HG03432 (cell line): ENCODE measurements around the gene CMTM1.
"Not testable (repeated sequence)": the region's sequence is repeated elsewhere in the genome, so short reads cannot be mapped to it uniquely, and the experiment has no call there.

ENCODE experiments used
- ATAC-seq: cut with Tn5 transposase; IDR thresholded peaks from one replicate; pipeline ENCODE4 v1.9.1; 2021; ENCODE audit warnings: mild to moderate bottlenecking, moderate library complexity; ENCODE audit not compliant: unreplicated experiment

The CMTM1 gene

DNA sequence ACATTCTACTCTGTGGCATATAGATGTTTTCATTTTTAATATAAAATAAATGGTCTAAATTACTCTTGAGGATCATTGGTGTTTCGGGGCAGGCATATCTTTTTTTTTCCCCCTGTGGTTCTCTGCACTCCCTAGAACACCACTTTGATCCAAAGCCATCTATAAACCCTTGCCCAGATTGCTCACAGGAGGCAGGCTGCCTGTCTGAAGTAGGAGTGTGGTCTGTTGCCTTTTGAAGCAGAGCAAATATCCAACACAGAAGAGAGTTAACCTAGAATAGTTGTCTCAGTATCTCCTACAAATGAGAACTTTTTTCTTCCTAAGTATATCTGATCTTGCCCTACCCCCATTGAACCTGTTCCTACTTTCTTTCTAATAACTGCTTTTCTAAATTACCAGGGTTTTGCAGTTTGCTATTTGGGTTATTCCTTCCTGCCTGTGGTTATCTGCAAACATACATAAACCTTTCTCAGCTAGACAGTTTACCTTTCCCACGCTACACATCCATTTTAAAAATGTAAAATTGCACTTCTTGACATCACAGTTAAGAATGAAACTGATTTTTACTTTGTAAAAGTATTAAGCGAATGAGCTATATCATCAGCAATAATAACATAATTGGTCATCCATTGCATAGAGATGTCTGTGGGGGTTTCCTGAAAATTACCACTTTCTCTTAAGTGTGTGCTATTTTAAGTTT lies 4.7 kb upstream of the CMTM1 start:
- ATAC-seq = no peak

DNA sequence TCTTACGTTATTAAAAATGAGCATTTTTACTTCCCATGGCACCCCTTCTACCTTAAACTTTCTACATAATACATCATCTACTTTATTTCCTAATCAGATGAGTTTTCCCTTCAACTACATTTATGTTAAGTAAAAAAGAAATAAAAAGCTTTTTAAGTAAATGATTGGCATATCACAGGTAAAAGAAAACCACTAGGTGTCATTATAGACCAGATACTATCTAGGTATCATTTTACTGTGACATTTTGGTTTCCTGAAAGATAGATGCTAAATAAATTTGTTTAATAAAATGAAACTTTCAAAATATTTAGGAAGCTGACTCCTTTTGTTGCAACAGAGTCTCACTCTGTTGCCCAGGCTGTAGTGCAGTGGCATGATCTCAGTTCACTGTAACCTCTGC lies 3.8 kb upstream of the CMTM1 start:
- no peak for ATAC-seq

DNA sequence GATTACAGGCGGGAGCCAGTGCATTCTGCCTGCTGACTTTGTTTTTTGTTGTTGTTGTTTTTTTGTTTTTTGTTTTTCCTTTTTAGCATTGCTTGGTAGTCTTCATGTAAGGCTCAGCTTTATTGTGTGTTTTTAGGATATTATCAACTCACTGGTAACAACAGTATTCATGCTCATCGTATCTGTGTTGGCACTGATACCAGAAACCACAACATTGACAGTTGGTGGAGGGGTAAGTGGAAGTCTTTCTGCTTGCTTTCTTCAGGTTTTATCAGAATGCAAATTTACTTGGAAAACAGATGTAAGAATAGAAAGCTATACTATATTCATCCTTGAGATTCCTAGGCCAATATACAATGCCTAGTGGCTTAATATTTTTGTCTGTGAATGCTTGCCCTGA lies 3.3 kb upstream of the CMTM1 start:
- no peak for ATAC-seq

DNA sequence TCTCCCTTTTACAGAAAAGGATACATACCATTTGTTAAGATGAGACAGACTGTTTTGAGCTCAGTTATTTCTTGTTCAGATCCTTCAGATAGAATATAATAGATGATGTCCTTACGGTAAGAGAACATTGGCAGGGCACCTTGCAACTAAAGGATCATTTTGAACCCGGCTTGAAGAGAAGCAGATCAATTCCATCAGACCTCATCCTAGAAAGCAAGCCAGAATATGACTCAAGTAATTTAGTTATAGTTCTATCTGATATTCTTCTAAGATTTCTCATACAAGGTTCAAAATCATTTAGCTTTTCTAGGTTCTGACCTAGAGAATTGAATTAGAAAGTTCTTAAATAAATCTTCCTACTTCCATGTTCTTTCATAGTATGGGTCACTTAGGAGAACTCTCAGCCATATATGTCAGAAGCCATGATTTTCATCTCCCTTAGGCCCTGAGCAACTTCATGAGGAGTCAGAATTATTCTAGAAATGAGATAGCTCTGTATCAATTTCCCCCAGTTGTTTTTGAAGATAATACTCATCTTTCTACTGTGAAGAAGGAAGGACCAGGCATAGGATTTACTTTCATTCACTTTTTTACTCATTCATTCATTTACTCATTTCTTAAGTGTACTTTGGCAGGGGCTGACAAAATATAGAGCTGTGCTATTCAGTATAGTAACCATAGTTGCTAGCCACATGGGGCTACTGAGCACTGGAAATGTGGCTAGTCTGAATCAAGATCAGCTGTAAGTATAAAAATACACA lies 2.5 kb upstream of the CMTM1 start:
- no peak for ATAC-seq

DNA sequence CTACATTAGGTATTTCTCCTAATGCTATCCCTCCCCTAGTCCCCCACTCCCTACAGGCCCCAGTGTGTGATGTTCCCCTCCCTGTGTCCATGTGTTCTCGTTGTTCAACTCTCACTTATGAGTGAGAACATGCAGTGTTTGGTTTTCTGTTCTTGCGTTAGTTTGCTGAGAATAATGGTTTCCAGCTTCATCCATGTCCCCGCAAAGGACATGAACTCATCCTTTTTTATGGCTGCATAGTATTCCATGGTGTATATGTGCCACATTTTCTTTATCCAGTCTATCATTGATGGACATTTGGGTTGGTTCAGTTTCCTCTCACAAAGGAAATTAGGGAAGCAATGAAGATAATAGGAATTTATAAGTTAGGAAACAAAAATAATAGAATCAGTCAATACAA lies 1.0 kb downstream of the CMTM1 start:
- not testable (repeated sequence) for ATAC-seq

DNA sequence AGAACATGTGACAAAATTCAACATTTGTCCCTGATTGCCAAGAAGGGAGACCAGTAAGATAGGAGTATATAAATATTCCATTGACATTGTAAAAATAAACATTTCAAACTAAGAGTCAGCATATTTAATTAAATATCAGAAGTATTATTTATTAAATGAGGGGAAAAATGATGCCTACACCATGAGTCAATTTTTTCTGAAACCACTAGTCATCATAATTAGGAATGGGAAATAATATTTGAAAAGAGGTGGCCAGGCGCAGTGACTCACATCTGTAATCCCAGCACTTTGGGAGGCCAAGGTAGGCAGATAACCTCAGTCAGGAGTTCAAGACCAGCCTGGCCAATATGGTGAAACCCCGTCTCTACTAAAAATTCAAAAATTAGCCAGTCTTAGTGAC lies 2.1 kb downstream of the CMTM1 start:
- ATAC-seq = no peak

DNA sequence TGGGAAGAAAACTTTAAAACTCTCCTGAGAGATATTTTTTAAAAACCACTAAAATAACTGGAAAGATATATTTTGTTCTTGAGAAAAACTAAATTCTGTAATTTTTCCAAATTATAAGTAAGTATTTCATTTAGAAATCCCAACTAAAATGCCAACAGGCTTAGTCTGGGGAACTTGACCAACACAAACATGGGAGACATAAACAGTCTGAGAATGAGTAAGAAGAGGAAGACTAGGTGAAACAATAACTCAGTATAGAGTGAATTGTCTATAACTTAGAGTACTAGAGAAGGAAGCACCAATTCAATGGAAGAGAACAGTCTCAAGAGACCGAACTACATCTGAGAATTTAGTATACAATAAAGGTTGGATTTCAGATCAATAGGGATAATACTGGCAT lies 2.9 kb downstream of the CMTM1 start:
- no peak for ATAC-seq

DNA sequence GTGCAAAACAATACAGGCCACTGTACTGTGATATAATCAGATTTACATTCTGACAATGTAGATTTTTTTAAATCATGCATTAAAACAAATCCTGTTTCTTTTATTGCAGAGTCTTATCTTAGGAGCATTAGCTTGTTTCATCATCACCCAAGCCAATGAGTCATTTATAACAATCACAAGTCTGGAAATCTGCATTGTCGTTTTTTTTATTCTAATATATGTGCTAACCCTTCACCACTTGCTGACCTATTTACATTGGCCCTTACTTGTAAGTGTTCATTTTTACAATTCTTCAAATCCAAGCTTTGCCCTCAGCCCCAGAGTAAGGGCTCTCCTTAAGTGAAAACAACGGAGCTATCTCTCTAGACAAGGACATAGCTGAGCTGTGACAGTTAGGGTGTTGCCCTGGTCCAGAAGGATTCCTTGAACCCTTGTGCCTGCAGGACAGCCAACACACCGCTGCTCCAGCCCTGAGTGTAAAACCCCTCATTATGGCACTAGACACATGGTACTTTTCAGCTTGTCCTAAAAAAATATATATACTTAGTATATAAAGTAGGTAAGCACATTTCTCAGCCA lies 3.7 kb downstream of the CMTM1 start:
- ATAC-seq = no peak

DNA sequence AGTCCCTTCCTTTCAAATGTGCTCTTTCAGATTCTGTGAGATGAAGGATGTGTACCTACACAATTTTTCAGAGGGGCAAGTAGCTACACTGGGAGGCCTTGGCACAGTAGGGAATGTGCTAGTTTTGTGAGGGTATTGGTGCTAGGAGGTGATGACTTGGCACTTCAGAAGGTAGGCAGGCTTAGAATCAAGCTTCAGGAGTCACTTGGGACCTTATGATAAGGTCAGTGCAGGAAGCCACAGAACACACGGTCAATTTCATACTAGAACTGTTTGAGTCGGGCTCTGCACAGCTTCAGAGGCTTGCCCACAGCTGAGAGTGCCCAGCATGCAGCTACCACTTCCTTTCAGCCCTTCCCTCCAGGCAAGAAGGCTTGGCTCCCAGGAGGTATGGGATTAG lies 6.1 kb downstream of the CMTM1 start:
- no peak for ATAC-seq

DNA sequence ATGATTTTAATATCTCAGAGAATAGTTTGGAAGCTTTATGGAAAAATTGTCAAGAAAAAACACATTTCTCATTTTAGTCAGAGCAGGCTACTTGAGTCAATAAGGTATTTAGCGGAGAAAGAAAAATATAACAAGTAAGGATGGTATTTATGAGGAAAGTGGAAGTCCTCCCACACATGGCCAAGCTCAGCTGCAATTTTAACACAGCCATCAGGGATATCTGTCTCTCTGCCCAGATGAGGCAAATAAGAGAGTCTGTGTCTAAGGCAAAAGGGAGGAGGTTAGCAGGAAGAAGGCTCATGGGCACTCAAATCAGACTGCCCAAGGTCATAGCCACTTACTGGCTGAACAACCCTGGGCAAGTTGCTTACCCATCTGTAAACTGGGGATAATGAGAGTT lies 7.8 kb downstream of the CMTM1 start:
- no peak for ATAC-seq

DNA sequence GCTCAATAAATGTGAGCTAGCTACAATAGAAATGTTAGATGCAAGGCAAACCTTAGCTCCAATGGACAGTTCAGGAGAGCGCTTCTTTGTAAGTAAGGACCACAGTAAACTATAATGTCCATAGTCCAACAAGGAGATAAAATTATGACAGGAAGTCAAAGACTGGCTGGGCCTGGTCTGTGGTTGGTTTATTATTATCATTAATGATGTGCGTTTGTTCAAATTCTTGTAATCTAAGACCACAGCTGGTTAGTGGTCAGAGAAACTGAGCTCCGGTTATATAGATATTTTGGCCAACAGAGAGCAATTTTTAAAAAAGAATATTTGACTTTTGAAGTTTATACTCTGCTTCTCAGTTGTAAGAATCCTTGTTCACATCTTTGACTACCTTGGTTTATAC lies 8.3 kb downstream of the CMTM1 start:
- ATAC-seq = no peak

DNA sequence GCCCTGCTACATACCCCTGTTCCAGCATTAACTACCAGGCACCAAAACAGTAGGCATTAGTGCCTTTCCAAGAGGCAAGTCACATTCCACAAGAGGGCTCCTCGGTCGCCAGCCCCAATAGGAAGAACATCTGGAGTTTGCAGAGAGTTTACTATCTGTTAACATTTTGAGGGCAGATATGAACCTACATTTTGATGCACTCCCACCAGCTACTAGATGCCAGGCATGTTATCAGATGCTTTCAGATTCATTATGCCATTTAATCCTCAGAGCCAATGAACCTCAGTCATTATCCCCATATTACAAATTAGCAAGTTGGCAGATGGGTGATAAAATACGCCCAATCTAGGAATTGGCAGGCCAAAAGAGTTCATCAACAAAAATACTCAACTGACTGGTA lies 8.8 kb downstream of the CMTM1 start:
- ATAC-seq = no peak

DNA sequence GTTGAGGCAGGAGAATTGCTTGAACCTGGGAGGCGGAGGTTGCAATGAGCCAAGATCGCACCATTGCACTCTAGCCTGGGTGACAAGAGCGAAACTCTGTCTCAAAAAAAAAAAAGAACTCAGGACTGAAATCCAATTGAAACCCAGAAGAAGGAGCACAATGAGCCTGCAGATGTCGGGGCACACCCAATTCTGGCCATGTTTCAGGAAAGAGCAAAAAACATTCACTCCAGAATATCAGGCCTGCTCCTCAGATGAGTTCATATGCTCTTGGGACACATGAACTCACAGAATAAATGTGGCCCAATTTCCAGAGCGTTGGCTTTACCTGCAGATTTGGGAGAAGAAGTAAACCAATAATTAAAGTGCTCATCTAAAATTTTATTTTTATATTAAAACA lies 10.1 kb downstream of the CMTM1 start:
- no peak for ATAC-seq

DNA sequence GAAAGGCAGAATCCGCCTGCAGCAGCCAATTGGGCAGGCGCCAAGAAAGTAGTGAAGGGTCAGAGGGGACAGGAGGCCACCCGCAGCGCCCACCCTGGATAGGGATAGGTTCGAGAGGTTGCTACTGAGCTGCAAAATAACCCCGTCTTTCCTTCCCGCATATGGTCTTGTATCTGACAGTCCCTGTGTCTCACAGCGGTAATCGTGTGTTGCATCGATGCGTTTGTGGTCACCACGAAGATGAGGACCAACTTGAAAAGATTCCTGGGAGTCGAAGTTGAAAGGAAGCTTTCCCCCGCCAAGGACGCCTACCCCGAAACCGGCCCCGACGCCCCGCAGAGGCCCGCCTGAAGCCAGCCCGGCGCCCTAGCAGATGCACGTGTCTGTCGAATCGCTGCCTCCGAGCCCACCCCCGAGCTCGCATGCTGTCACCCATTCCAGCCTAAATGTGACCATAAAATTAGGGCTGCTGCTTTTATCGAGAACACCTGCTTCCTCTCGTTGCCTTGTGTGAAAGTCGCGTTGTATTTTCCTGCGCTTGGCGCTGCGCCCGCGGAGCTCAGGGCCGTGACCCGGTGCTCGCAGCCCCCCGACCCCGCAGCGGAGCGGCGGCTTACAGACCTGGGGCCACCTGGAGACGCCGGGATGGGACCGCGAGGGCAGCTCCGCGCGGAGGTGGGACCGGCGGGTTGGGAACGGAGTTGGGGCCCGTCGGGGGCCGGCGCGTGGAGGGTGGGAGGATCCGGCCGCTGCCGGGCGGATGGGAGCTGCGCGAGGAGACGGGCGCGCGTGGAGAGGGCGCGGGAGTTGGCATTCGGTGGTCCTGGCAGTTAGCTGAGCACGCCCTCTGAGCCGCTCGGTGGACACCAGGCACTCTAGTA lies 12.7 kb downstream of the CMTM1 start, which contains the start of gene CMTM2:
Gene CMTM2, plus strand, starts transcription at position 813 of the 881 bp plus-strand sequence. CDS start 145 bp downstream, outside the sequence.
- ATAC-seq = no peak

DNA sequence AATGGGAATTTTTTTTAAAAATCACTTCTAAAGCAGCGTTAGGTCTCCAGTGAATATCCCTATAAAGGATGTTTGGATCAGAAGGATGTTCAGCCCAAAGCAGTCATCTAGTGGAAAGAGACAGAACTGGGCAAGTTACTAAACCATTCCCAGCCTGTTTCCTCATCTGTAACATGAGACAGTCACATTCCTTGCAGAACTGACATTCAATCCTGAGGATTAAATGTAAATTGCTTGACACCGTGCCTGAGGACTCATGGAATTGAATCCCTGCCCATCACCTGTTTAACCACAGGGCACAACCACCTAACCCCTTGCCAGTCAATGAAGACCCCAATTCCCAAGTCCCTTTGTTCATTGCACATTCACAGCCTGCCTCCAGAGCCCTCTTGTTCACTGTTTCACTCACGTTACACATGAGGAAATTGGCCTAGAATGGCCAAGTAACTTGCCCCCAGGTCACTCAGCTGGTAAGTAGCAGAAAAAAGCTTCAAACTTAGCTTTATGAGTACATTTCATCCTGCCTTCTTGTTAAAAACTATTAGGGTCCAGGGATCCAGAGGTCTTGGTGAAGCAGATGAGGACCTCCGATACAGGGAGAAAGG lies 14.5 kb downstream of the CMTM1 start:
- ATAC-seq = no peak

DNA sequence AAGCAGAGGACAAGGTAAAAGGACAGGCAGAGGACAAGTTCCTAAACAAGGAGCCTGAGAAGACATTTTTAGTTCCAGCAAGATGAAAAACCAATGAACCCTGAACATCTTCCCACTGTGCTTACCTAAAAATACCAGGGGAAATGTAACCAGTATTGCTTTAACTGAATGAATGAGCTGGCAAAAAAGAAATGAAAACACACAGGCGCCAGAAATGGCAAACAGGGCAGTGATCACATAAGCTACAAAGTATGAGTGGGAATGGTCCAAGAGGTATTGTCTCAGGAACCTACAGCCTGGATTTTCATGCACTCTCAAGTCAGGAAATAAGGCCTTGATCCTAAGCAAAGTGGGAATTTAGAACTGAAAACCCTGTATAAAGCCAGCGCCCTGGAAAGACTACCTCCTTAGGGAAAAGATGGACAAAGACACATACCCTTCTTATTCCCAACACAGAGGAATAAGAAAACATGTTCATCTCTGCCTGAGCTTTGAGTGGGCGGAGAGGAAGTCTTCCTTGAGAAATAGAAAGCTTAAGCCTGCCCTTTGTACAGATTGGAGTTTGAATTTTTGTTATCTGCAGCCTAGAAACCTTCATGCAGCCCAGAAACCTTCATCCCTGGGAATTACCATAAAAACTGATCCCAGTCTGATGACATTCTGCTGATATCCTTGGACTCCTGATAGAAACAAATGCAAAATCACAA lies 15.2 kb downstream of the CMTM1 start:
- no peak for ATAC-seq

DNA sequence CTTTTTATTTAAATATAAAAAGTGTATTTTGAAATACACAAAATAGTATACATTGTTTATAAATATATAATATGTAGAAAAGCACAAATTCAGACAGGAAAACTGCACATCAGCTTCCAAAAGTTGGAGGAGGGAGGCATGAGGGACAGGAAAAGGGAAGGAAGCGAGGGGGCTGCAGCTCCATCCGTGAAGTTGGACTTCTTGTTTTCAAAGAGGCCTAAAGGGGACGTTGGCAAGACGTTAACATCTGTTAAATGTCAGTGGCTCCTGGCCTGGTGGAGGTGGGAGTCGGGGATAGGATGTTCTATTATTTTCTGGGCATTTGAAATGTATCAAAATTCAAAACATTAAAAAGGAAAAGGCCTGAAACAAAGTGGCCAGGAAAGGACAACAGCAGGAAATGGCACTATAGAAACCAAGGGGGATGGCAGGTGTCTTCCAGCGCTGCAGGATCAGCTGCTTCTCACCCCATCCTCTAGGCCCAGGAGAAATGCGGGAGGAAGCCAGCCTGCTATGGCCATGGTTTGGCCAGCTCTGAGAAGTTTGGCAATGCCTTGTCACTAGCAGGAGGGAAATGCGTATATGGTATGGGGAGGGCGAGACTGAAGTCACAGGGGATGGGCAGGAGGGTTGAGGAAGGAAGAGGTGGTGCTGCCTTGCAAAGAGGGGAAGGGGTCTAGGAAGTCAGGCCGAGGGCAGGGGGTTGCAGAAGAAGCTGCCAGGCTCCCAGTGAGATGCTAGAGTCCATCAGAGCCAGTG lies 19.4 kb downstream of the CMTM1 start:
- no peak for ATAC-seq

DNA sequence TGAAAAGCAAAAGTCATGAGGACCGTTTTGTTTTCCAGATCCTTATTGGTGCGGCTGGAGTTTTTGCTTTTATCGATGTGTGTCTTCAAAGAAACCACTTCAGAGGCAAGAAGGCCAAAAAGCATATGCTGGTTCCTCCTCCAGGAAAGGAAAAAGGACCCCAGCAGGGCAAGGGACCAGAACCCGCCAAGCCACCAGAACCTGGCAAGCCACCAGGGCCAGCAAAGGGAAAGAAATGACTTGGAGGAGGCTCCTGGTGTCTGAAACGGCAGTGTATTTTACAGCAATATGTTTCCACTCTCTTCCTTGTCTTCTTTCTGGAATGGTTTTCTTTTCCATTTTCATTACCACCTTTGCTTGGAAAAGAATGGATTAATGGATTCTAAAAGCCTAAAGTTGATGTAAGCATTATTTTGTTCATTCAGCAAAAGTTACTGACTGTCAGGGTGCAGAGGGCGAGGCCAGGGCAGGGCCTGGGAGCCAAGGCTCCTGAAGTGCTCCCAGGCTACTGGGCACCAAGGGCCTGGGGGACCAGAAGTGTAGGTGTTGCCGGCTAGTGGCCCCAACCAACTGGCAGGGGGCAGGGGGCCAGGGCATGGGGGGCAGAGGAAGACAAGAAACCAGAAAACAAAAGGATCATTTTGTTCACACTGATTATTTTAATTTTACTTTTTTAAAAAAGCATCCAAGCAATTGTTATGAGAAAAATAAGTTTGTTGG lies 21.8 kb downstream of the CMTM1 start:
- ATAC-seq = no peak
